DMS53 (cell line): ENCODE data around the gene ABR.

Experiments used
- DNase-seq: peaks from one replicate; lab custom pipeline; 2025; lab: John Stamatoyannopoulos, UW

The ABR gene

GRCh38 chr17:1030684-1031532 is 148.9 kb downstream of the ABR start:
- DNase-seq, result no peak

- no peak for DNase-seq
Measured at GRCh38 chr17:1029922-1030644, 149.7 kb downstream of the ABR start.

- no peak for DNase-seq
Measured at GRCh38 chr17:1029196-1029921, 150.4 kb downstream of the ABR start.

GRCh38 chr17:1027044-1027443 is 152.7 kb downstream of the ABR start:
- no peak for DNase-seq

GRCh38 chr17:1026599-1026975 is 153.2 kb downstream of the ABR start:
- DNase-seq, result no peak

GRCh38 chr17:1025733-1026598 is 153.8 kb downstream of the ABR start:
- DNase-seq, result no peak

GRCh38 chr17:1024076-1024475 is 155.7 kb downstream of the ABR start:
- no peak for DNase-seq

GRCh38 chr17:1022278-1023024 is 157.3 kb downstream of the ABR start:
- no peak for DNase-seq

- DNase-seq, result no peak
Measured at GRCh38 chr17:1021147-1021546, 158.6 kb downstream of the ABR start.

GRCh38 chr17:1019451-1019850 is 160.3 kb downstream of the ABR start:
- DNase-seq, result no peak

- no peak for DNase-seq
Measured at GRCh38 chr17:1018547-1018946, 161.2 kb downstream of the ABR start.

- no peak for DNase-seq
Measured at GRCh38 chr17:1013729-1014090, 166.1 kb downstream of the ABR start.

- no peak for DNase-seq
Measured at GRCh38 chr17:1012823-1013728, 166.7 kb downstream of the ABR start.

GRCh38 chr17:1011760-1012735 is 167.7 kb downstream of the ABR start:
- DNase-seq, result no peak

- no peak for DNase-seq
Measured at GRCh38 chr17:1011138-1011537, 168.6 kb downstream of the ABR start.

GRCh38 chr17:1010586-1010985 is 169.2 kb downstream of the ABR start:
- DNase-seq, result no peak

GRCh38 chr17:1010086-1010450 is 169.7 kb downstream of the ABR start:
- no peak for DNase-seq

- DNase-seq, result no peak
Measured at GRCh38 chr17:1009229-1010085, 170.3 kb downstream of the ABR start.
